ENCODE measurements around the gene GABBR2.
"Not testable (repeated sequence)": the region's sequence is repeated elsewhere in the genome, so short reads cannot be mapped to it uniquely, and the experiment has no call there.

GABBR2 gene

GRCh38 chr9:98533866-98534265 lies 174.9 kb downstream of the GABBR2 start:
- no peak for DNase-seq

- DNase-seq: no peak
Observed at GRCh38 chr9:98533132-98533531, 175.6 kb downstream of the GABBR2 start.

GRCh38 chr9:98532574-98532973 lies 176.2 kb downstream of the GABBR2 start:
- no peak for DNase-seq

DNA sequence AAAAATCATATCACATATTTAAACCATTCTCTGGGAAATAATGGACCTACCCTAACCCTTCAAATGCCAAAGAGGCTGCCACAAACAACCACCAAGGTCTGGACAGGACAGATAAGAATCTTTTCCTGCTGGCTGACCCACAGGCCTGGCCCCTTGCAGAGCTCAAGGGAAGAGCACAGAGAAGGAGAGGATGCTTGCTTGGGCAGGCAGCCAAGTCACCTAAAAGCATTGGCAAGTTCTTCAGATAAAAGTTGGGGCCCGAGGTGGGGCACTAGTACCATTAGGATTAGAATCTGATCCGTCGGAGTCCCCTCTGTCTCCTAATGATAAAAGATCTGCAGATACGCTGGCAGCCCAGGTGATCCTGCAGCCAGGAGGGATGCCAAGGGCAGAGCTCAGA lies 176.6 kb downstream of the GABBR2 start:
- DNase-seq: no peak

DNA sequence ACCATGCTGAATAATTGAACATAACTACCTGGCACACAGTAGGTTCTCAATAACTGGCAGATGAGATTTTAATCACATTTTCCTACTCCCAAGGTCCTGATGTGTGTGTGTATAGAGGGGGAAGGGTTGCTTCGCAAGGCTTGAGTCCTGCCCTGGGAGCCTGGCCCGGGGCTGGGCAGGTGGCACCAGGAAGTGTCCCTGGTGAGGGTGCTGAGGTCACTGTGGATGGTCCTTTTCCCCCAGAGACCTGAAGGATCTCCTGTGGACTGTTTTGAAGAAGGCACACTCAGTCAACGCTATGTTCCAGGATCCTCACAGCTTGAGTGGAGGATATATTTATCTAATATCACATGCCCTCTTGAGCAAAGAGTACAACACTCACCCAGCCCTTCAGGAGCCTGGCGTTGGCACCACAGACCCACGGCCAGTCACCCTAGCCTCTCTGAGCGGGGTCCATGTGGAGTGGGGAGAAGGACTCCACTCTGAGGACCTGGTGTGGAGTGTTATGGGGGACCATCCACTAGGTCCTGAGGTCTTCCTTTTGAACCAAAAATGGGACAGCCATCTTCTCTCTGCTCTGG lies 177.8 kb downstream of the GABBR2 start:
- DNase-seq: no peak

DNA sequence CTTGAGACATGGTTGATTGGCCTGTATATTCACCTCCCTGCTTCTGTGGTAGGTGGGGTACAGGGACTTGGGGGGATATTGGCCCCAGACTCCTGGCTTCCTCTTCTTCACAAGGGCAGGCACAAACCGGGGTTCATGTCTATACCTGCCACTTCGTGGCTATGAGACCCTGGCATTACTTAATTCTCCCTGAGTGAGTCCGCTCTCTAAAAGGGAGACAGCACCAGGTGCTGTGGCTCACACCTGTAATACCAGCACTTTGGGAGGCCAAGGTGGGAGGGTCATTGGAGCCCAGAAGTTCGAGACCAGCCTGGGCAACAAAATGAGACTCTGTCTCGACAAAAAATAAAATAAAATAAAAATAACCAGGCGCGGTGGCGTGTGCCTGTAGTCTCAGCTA lies 178.5 kb downstream of the GABBR2 start:
- DNase-seq: no peak

DNA sequence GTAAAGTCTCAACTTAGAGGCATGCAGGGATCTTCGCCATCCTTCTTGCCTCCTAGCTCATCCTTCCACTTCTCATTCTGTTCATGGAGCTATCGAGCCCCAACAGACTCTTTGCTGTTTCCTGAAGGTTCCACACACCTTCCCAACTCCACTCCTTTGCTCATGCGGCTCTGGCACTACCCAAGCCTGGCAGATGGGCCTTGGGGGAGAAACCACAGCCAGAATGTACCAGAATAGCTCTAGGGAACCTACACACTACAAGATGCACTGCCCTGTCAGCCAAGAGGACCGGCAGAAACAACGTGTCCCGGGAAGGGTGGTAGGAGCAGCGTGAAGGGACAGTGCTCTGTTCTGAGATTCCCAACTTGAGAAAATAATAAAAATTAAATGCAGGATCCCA lies 178.9 kb downstream of the GABBR2 start:
- DNase-seq: no peak

DNA sequence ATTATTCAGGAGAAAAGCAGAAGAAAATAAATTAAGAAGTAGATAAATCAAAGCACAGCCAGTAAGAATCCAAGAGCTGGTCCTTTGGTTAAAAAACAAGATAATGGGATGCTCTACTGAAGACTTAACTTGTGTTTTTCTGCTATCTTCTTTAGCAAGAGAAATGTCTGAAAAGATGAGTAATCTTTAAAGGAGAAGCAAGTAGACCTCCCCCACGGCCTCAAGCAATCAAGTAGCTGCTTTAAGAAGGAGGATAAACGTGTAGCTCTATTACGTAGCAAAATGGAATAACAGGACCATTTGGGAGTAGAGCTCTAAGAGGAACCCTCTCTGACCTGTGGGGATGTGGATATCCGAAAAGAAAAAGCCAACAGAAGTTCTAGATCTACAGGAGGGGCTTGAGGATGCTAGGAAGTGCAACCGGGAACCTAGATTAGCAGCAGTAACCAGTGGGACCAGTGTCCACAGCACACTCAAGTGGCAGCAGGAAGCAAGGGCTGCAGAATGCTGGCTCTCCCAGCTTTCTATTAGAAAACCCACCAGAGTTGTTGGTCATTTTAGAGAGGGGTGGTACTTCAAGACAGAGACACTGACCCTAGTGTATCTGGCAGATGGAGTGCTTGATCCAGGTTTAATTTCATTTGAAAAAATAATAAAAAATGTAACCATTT lies 185.4 kb downstream of the GABBR2 start:
- no peak for DNase-seq

- no peak for DNase-seq
Observed at GRCh38 chr9:98522487-98522886, 186.2 kb downstream of the GABBR2 start.

- no peak for DNase-seq
Observed at GRCh38 chr9:98521141-98521540, 187.6 kb downstream of the GABBR2 start.

GRCh38 chr9:98520221-98520960 lies 188.3 kb downstream of the GABBR2 start:
- DNase-seq: peak; percentile 65

- no peak for DNase-seq
Observed at GRCh38 chr9:98519641-98520040, 189.1 kb downstream of the GABBR2 start.

- no peak for DNase-seq
Observed at GRCh38 chr9:98518556-98518955, 190.2 kb downstream of the GABBR2 start.

DNA sequence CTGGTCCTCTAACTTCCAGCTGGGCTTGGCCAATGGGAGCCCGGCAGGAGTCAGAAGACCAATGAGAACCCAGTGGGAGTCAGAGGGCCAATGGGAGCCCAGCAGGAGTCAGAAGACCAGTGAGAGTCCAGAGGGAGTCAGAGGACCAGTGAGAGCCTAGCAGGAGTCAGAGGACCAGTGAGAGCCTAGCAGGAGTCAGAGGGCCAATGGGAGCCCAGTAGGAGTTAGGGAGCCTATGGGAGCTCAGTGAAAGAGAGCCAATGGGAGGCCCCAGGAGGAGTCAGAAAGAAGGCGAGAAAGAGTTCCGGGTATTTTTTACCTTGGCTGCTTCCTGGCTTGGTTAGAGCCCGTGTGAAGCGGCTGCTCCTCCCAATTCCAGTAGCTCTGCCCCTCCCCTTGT lies 191.0 kb downstream of the GABBR2 start:
- DNase-seq: no peak

- no peak for DNase-seq
Observed at GRCh38 chr9:98516897-98517503, 191.7 kb downstream of the GABBR2 start.

GRCh38 chr9:98516205-98516896 lies 192.4 kb downstream of the GABBR2 start:
- no peak for DNase-seq

GRCh38 chr9:98515506-98516204 lies 193.1 kb downstream of the GABBR2 start:
- no peak for DNase-seq

GRCh38 chr9:98514841-98515240 lies 193.9 kb downstream of the GABBR2 start:
- DNase-seq: no peak

DNA sequence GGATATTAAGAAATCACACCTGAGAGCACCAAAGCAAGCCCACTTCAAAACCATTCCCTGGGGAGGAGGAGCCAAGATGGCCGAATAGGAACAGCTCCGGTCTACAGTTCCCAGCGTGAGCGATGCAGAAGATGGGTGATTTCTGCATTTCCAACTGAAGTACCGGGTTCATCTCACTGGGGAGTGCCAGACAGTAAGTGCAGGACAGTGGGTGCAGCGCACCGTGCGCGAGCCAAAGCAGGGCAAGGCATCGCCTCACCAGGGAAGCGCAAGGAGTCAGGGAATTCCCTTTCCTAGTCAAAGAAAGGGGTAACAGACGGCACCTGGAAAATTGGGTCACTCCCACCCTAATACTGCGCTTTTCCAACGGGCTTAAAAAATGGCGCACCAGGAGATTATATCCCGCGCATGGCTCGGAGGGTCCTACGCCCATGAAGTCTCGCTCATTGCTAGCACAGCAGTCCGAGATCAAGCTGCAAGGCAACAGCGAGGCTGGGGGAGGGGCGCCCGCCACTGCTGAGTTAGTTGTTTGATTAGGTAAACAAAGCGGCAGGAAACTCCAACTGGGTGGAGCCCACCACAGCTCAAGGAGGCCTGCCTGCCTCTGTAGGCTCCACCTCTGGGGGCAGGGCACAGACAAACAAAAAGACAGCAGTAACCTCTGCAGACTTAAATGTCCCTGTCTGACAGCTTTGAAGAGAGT lies 200.4 kb downstream of the GABBR2 start:
- DNase-seq: not testable (repeated sequence)

DNA sequence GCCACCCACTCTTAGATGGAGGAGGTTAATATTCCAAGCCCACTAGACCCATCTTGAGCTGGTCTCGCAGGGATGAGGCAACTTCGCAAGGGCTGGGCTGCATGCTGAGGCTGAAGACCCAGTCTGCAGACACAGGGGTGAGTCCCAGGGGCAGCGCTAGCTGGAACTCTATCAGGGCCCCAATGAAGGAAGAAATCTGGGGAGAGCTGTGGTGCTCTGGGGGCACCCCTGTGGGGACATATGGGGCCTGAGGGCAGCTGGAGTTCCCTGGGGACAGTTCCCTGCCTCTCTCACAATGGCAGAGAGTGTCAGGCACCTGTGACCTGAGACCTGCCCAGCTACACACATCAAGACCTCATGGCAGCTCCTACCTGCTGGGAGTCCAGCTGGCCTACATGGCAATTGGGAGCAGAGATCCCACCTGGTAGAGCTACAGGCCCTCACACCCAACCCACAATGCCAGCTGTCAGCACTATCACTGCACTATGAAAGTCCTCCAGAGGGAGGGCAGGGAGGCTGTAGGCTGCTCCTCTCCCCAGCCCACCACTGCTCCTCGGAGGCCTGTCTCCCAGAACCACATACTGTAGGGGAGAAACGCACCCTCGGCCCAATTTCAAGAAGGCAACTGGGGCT lies 202.2 kb downstream of the GABBR2 start:
- DNase-seq: no peak

Data from DMS 273 treated with DMSO at 0.1 percent for 48 hours (cell line).